Stimulated activated naive CD8-positive, alpha-beta T cell treated with anti-CD3 and anti-CD28 coated beads, Interleukin-15, amount 100 ng/mL, for 72 hours (primary cell): Measurements from ENCODE around the gene PROM1.

ENCODE experiments used
- ATAC-seq: fragments of 150-1000 bp; cut with Tn5 transposase; 2 replicates; pipeline ENCODE4 v1.10.0; 2021; ENCODE audit warnings: mild to moderate bottlenecking, moderate library complexity
- DNase-seq, 2 donors: peaks; one replicate each; pipeline ENCODE4 v3.0.0; 2021 to 2022
- H3K27ac Mint-ChIP-seq, 2 donors: one replicate each; pipeline ENCODE4 v1.8.0; 2022; ENCODE audit warnings: mild to moderate bottlenecking in 2 of 2, mixed read lengths in 2 of 2, moderate library complexity in 2 of 2
- H3K27me3 Mint-ChIP-seq: one replicate; pipeline ENCODE4 v1.8.0; 2022; ENCODE audit warnings: mixed read lengths
- H3K4me1 Mint-ChIP-seq: one replicate; pipeline ENCODE4 v1.8.0; 2022; ENCODE audit warnings: mild to moderate bottlenecking, mixed read lengths
- H3K4me3 Mint-ChIP-seq, 2 donors: one replicate each; pipeline ENCODE4 v1.8.0; 2022; ENCODE audit warnings: mild to moderate bottlenecking in 2 of 2, mixed read lengths in 2 of 2, moderate library complexity in 1 of 2
- H3K9me3 Mint-ChIP-seq, 2 donors: one replicate each; pipeline ENCODE4 v1.8.0; 2022; ENCODE audit warnings: mixed read lengths in 2 of 2

Gene PROM1

DNA sequence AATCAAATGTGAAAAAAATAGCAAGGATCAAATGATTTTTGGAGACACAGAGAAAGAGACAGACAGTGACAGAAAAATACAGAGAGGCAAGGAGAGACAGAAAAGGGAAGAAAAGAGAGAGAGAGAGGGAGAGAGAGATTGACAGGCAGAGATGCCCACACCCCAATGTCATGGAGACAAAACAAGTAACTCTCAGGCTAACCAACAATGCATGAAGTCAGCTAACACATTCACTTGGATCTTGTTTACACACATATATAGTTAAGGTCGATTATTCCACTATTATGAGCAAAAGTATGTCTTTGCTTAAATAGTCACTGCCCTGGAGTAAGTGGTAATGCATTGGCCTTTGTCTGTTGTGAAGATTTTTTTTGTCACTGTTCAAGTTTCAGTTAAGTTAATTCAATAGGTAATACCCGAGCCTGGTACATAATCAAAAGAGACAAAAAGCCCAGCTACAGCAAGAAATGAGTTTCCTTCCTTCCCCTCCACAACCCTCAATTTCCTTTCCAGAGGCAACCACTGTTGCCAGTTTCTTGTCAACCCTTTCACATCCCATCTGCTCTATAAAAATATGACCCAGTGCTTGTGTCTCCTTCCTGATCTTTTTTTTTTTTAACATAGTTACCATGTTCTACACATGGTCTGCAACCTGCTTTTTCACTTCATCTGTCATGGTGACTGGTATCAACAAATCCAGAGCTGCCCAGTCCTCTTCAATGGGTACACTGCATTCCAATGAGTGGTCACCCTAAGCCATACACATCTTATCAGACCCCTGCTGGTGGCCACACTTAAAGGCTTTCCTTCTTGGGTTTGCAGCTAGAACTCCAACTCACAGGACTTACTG, 52.1 kb downstream of the PROM1 start:
- no peaks in the 10 kb centered on the region for H3K4me1 Mint-ChIP-seq
- no peaks in the 10 kb centered on the region for H3K9me3 Mint-ChIP-seq
- no peaks in the 10 kb centered on the region for H3K27me3 Mint-ChIP-seq
- no peak overlapping the region for H3K27ac Mint-ChIP-seq
- H3K4me3 Mint-ChIP-seq: no peak overlapping the region
- ATAC-seq: peak; percentile 80
- DNase-seq: no peak

DNA sequence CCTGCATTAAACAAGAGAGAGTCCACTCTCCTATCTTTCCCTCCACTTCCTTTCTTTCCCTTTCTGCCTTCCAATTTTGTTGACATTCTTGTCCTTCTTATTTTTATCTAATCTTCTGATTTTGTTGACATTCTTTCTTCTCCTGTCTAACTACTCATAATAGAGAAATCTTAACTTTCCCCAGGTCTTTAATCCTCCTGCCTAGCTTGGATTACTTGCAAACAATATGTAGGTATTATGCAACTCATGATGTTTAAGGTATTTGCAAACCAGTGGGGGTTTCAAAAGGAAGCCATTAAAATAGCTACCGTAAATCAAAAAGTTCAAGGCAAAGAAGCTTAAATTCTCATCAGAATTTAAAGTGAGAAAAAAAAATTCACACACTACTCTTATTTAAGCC, 53.9 kb downstream of the PROM1 start:
- ATAC-seq (no peak), DNase-seq (no peak)
- peaks cover 9% of the 10 kb centered on the region for H3K27me3 Mint-ChIP-seq
- H3K4me3 Mint-ChIP-seq: no peak overlapping the region
- no peaks in the 10 kb centered on the region for H3K4me1 Mint-ChIP-seq
- H3K9me3 Mint-ChIP-seq: no peaks in the 10 kb centered on the region
- no peak overlapping the region for H3K27ac Mint-ChIP-seq

DNA sequence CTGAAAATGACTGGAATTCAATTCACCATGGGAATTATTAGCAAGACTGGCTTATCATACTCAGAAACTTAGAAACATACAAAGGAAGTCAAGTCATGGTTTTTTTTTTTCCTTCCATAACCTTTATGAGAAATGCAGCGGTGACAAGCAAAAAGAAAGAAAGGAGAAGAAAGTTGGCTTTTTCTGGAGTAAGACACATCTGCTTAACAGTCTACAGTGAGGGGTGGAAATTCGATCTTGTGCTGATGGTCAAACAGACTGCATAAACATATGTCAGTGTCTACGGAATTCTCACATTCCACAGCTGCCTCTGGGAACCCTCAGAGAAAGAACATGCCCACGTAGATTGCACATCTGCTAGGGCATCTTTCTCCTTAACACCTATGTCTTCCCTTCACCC, 54.6 kb downstream of the PROM1 start:
- no peaks in the 10 kb centered on the region for H3K9me3 Mint-ChIP-seq

DNA sequence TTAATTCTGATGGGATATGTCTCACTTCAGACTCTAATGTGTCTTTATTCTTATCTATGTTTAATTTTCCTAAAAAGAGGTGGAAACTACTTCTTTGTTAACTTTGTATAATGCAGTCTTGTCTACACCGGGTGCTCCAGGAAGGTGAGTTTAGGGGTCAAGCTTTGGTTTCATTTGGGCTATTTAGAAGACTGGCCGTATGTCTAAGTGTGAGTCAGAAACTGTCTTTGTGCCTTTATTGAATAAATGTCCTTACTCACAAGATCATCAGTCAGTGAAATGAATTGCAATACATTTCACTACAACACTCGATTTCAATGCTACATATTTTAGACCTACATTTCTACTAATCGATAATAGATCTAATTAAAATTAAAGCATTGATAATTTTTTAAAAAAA, 56.2 kb downstream of the PROM1 start:
- Mint-ChIP-seq H3K27ac (no peak overlapping the region), H3K9me3 (no peaks in the 10 kb centered on the region), H3K27me3 (peaks cover 30% of the 10 kb centered on the region), H3K4me1 (no peaks in the 10 kb centered on the region), H3K4me3 (no peak overlapping the region)
- ATAC-seq (no peak), DNase-seq (no peak)

More for the DNA sequence above, 54.6 kb downstream of the PROM1 start:
- DNase-seq (no peak), ATAC-seq (no peak)
- Mint-ChIP-seq H3K4me1 (no peaks in the 10 kb centered on the region), H3K4me3 (no peak overlapping the region), H3K27me3 (peaks cover 16% of the 10 kb centered on the region), H3K27ac (no peak overlapping the region)

DNA sequence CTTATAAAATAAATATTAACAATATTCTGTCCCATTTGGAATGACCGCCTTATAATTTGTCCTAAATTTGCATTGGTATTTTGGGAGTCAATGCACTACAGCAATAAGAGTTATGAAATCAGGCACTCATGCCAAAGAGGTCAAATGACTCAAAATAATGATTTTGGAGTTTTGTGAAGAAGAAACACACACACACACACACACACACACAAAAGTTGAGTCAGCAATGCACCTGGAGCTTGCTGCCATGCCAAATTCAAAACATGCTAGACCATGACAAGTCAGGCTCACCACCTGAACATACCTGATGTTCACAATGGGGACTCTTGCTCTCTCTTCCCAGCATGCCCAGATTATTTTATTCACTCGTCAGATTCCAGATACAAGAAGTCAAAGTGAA, 56.7 kb downstream of the PROM1 start:
- ATAC-seq (no peak), DNase-seq (no peak)
- H3K9me3 Mint-ChIP-seq: no peaks in the 10 kb centered on the region
- peaks cover 30% of the 10 kb centered on the region for H3K27me3 Mint-ChIP-seq
- H3K4me3 Mint-ChIP-seq: no peak overlapping the region
- H3K4me1 Mint-ChIP-seq: no peaks in the 10 kb centered on the region
- no peak overlapping the region for H3K27ac Mint-ChIP-seq

DNA sequence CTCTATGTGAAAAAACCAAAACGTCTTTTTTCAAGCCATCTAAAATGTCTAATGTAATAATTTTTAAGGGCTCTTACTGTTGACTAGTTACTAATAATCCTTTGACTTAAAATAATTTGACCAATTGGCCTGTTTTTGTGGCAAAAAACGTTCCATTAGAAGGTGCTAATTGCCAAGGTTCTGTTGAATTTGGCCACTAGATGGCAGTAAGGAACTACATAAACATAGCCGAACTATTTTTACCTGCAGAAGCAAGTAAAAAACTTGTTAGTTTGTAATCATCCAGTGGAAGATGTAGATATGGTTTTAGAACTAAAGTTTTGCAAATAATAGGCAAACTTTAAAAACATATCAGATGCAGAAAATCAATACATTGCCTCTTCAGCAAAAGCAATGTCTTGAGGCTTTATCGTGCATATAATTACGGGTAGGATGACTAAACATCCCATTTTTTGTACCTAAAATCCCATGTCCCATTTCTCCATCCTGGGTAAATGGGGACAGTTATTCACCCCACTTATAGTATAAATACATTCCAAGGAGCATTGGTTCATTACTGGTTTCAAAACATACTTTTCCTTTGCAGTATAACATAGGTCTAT, 57.6 kb downstream of the PROM1 start:
- H3K27ac Mint-ChIP-seq: no peak overlapping the region
- DNase-seq: peak; percentile 15 to 16
- H3K4me3 Mint-ChIP-seq: no peak overlapping the region
- ATAC-seq: no peak
- H3K9me3 Mint-ChIP-seq: no peaks in the 10 kb centered on the region
- H3K27me3 Mint-ChIP-seq: peaks cover 30% of the 10 kb centered on the region
- no peaks in the 10 kb centered on the region for H3K4me1 Mint-ChIP-seq

DNA sequence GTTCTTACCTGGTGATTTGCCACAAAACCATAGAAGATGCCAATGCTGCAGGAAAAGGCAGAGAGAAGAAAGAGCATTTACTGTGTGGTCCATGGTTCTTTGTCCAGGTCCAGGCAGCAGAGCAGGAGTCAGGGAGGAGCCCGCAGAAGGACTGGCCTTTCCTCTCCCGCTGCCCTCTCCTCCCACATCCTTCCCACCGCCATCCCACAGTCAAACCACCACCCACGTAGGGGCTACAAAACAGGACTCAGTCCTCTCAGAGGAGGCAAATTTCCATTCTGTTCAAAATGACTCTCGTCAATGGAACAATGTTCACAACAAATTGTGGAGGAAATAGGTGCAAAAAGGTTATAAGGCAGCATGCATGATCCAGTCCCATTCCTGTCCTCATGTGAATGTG, 58.6 kb downstream of the PROM1 start:
- Mint-ChIP-seq H3K27me3 (peaks cover 35% of the 10 kb centered on the region), H3K27ac (peak overlapping the region in 1 of 2 donors; percentile 10), H3K4me1 (no peaks in the 10 kb centered on the region), H3K4me3 (no peak overlapping the region), H3K9me3 (no peaks in the 10 kb centered on the region)
- no peak for ATAC-seq
- no peak for DNase-seq

DNA sequence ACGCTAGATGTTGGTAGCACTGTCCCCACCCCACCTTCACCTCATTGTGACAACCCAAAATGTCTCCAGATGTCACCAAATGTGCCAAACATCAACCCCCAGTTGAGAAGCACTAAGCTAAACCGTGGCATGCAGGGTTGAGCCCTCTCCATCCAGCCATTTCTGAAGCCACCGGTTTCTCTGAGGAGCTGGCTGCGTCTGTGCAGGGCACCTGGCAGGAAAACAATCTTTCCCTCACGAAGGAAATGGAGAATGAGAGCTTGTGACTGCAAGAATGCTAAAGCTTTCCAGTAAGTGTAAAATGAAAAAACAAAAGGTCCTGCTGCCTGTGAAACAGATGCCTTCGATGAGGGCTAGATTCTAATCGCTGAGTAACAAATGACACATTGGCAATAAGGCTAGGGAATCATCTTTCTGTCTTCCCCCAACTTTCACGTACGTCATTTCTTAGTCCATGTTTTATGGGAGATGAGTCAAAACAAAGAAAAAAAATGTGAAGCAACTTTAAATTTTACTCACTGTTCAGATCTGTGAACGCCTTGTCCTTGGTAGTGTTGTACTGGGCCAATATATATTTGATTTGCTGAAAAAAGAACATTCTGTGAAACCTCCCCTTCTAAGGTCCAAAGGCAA, 59.9 kb downstream of the PROM1 start:
- DNase-seq (no peak), ATAC-seq (no peak)
- Mint-ChIP-seq H3K4me3 (no peak overlapping the region), H3K27me3 (peaks cover 40% of the 10 kb centered on the region), H3K4me1 (no peaks in the 10 kb centered on the region), H3K27ac (no peak overlapping the region), H3K9me3 (no peaks in the 10 kb centered on the region)

DNA sequence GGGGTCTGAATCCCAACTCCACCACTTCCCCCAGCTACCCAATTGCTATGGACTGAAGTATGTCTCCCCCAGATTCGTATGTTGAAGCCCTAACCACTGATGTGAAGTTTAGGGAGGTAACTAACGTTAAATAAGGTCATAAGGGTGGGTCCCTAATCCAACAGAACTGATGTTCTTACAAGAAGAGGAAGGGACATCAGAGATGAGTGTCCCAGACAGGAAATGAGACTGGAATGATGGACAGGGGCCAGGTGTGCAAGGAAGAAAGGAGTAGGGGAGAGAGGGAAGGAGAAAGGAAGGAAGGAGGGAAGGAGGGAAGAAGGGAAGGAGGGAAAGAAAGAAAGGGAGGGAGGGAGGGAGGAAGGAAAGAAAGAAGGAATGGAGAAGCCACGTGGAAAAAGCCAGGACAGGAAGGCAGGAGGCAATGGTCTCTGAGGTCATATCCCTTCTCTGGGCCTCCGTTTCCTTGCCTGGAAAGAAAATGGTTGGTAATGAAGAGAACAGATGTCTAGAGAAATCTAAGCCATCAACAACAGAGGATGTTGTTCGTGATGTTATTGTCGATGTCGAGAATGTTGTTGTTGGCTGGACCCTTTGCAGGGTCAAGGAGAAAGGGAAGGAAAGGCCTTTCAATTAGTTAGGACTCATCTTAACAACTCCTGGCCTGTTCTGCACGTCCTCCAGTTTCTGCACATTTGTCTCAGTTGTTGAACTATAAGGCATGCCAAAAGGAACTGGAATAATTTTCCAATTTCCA, 61.8 kb downstream of the PROM1 start:
- no peak for DNase-seq

DNA sequence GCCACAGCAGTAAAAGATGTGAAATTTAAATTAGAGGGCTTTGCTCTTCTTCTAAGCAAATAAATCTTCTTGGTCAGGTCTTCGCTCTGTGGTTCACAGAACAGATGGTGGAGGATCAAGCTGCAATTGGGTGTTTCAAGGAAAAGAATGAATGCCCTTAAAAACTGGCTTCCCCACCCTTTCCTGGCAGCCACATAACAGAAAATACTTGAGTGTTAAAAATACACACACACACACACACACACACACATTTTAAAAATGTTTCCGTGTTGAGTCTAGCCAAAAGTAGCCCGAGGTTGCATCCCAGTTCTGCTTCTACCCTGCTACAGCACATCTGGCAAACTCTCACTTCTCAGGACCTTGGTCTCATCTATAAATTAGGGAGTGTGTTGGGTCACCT, 64.2 kb downstream of the PROM1 start:
- Mint-ChIP-seq H3K4me3 (no peak overlapping the region), H3K4me1 (no peaks in the 10 kb centered on the region), H3K27me3 (peaks cover 37% of the 10 kb centered on the region), H3K27ac (no peak overlapping the region), H3K9me3 (no peaks in the 10 kb centered on the region)
- no peak for ATAC-seq
- DNase-seq: no peak

More for the DNA sequence above, 61.8 kb downstream of the PROM1 start:
- Mint-ChIP-seq H3K27ac (no peak overlapping the region), H3K27me3 (peaks cover 49% of the 10 kb centered on the region), H3K4me3 (no peak overlapping the region), H3K9me3 (no peaks in the 10 kb centered on the region), H3K4me1 (no peaks in the 10 kb centered on the region)
- ATAC-seq: no peak

DNA sequence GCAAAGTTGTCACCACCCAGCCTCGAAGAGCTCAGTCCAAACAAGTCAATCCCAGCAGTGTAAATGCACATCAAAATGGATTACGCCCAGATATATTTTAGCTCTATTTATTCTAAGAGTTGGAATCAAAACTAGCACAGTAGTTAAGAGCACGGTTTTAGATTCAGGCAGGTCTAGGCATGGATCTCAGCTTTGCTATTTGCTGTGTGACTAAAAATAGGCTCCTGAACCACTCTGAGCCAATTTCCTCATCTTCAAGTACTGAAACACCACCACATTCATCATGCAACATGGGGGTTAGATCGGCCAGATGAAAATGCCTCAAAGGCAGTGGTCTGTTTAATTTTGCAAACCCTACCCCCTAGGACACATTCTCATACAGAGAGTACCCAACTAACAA, 65.0 kb downstream of the PROM1 start:
- no peak overlapping the region for H3K27ac Mint-ChIP-seq
- no peak overlapping the region for H3K4me3 Mint-ChIP-seq
- no peaks in the 10 kb centered on the region for H3K9me3 Mint-ChIP-seq
- H3K27me3 Mint-ChIP-seq: peaks cover 29% of the 10 kb centered on the region
- no peaks in the 10 kb centered on the region for H3K4me1 Mint-ChIP-seq
- ATAC-seq: no peak
- no peak for DNase-seq

DNA sequence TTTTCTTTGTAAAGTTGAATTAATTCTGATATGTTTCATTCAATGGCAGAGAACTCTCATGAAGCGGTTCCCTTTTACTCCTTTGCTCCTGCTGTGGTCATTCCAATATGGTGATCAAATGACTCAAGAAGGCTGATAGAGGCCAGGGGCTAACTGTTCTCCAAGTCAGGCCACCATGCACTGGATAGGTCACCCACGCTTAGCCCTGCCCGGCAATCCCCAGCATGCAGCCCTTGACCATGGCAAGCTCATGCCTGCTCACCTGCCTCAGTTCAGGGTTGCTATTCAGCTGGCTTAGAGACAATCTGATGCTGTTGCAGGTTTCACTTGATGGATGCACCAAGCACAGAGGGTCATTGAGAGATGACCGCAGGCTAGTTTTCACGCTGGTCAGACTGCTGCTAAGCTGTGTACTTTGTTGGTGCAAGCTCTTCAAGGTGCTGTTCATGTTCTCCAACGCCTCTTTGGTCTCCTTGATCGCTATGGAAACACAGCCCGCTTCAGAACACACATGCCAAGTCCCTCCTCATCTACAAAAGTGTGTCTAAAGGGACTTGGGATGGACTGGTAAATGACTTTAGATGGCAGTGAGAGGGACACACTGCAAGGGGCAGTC, 65.7 kb downstream of the PROM1 start:
- no peak for ATAC-seq
- no peak for DNase-seq
- Mint-ChIP-seq H3K4me1 (no peaks in the 10 kb centered on the region), H3K27me3 (peaks cover 22% of the 10 kb centered on the region), H3K4me3 (no peak overlapping the region), H3K9me3 (no peaks in the 10 kb centered on the region), H3K27ac (no peak overlapping the region)

DNA sequence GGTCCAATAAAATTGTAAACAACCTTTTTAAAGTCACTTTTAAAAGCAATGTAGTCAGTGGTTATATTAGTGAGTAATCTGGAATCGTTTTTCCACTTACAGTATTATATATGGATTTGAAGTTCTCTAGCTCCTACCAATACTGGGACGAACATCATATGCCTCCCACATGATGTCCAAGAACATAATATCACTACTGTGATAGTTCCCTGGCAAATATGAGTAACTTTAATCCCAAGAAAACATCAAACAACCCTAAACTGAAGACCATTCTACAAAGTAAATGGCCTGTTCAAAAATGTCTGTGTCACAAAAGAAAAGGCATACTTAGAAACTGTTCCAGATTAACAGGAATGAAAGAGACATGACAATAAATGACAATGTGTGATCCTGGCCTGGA, 67.3 kb downstream of the PROM1 start:
- H3K27ac Mint-ChIP-seq: no peak overlapping the region
- DNase-seq (no peak), ATAC-seq (no peak)
- no peaks in the 10 kb centered on the region for H3K9me3 Mint-ChIP-seq
- H3K4me3 Mint-ChIP-seq: no peak overlapping the region
- H3K27me3 Mint-ChIP-seq: peaks cover 19% of the 10 kb centered on the region
- H3K4me1 Mint-ChIP-seq: no peaks in the 10 kb centered on the region

DNA sequence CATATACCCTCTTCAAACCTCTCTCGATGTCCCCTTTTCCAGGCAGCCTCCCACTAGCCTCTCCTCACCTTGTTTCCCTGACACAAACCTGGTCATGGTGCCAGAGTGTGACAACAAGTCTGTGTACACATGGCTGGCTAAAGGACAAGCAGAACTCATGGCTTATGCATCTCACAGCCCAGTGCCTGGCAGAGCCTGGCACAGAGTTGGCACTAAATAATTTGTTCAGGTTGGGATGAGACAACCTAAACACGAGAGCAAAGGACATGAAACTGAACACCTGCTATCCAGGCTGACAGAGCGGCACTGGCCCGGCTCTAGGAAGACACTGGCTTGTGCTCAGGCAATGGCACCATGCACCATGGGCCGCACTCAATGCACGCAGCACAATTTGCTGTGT, 72.7 kb downstream of the PROM1 start:
- H3K27me3 Mint-ChIP-seq: peaks cover 7% of the 10 kb centered on the region
- H3K4me3 Mint-ChIP-seq: no peak overlapping the region
- H3K9me3 Mint-ChIP-seq: no peaks in the 10 kb centered on the region
- DNase-seq (no peak), ATAC-seq (no peak)
- no peaks in the 10 kb centered on the region for H3K4me1 Mint-ChIP-seq
- H3K27ac Mint-ChIP-seq: peak overlapping the region in 1 of 2 donors; percentile 41

DNA sequence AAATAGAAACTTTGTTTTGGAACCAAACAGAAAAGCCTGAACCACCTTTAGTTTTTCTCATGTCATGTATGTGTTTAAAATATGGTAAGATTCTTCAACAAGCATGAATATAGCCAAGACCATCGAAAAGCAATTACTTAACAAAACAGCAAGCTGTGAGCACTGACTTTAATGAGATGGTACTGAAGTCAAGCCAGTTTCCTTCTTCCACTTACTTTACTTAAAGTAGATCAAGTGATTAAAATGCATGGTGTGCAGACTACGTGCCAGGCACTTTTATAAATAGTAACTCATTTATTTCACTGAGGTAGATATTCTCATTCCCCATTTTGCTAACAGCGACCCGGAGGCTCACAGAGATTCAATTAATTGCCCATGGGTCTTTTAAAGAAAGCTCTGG, 74.7 kb downstream of the PROM1 start:
- Mint-ChIP-seq H3K4me1 (no peaks in the 10 kb centered on the region), H3K9me3 (no peaks in the 10 kb centered on the region), H3K27me3 (peaks cover 7% of the 10 kb centered on the region), H3K4me3 (no peak overlapping the region), H3K27ac (no peak overlapping the region)
- ATAC-seq: no peak
- no peak for DNase-seq
